IMR-90 (cell line): ENCODE results near the gene PLXDC2. TPM values are rescaled to one million over a fixed set of nuclear protein-coding genes. Genes with fewer than 3 reads are reported as not detected.

Experiments
- ATAC-seq: fragments of 200-7000 bp; cut with Tn5 transposase; 2 replicates; pipeline ENCODE4 v1.9.1; 2020; ENCODE audit warnings: low read depth, mild to moderate bottlenecking, moderate library complexity
- BruUV-seq: library from RNA; stranded (reverse); fragments of 400-500 nt; replicated peaks from 2 replicates; lab custom pipeline; 2021; lab: Mats Ljungman, UMichigan
- CTCF ChIA-PET: fragments of 300-600 bp; formaldehyde crosslinking; extraction: SDS; loops from one replicate; lab custom pipeline; 2021; ENCODE audit warnings: antibody characterized with exemption; lab: Yijun Ruan, JAX
- POLR2A ChIA-PET: fragments of 300-600 bp; sonication (Branson Sonifier 250); formaldehyde crosslinking; loops from one replicate; lab custom pipeline; 2022; ENCODE audit warnings: antibody characterized with exemption; ENCODE audit not compliant: unreplicated experiment; lab: Charles Lee
- DNase-seq: peaks from one replicate; pipeline ENCODE4 v3.0.0; 2013
- H2AFZ ChIP-seq: replicated peaks from 2 replicates; pipeline ENCODE3; 2013; ENCODE audit warnings: low read length, mild to moderate bottlenecking; ENCODE audit not compliant: poor library complexity
- H2AK5ac ChIP-seq: 2 replicates; pipeline ENCODE4 v1.6.1; 2013; ENCODE audit warnings: low read depth, low read length, inconsistent platforms
- H2AK9ac ChIP-seq: replicated peaks from 2 replicates; pipeline ENCODE3; 2013; ENCODE audit warnings: mild to moderate bottlenecking, low read depth, low read length, moderate library complexity; ENCODE audit not compliant: poor library complexity
- H2BK120ac ChIP-seq: 2 replicates; pipeline ENCODE4 v1.6.1; 2013; ENCODE audit warnings: low read depth, low read length, inconsistent platforms
- H2BK15ac ChIP-seq: 3 replicates; pipeline ENCODE4 v1.6.1; 2013; ENCODE audit warnings: low read depth, low read length, inconsistent platforms
- H2BK20ac ChIP-seq: 2 replicates; pipeline ENCODE4 v1.6.1; 2013; ENCODE audit warnings: low read depth, mild to moderate bottlenecking, inconsistent platforms, low read length, moderate library complexity
- H2BK5ac ChIP-seq: 2 replicates; pipeline ENCODE4 v1.6.1; 2013; ENCODE audit warnings: mild to moderate bottlenecking, low read depth, low read length, inconsistent platforms; ENCODE audit not compliant: poor library complexity, severe bottlenecking
- H3K14ac ChIP-seq: replicated peaks from 2 replicates; pipeline ENCODE4 v1.6.1; 2013; ENCODE audit warnings: low read depth, low read length, inconsistent platforms
- H3K18ac ChIP-seq: 2 replicates; pipeline ENCODE4 v1.6.1; 2013; ENCODE audit warnings: low read depth, low read length, control low read depth
- H3K23ac ChIP-seq: 2 replicates; pipeline ENCODE4 v1.6.1; 2013; ENCODE audit warnings: low read depth, low read length, inconsistent platforms
- H3K27ac ChIP-seq: 2 replicates; pipeline ENCODE4 v1.5.1; 2013; ENCODE audit warnings: mild to moderate bottlenecking, control low read depth, low read length; ENCODE audit not compliant: insufficient read depth
- H3K27me3 ChIP-seq: 2 replicates; pipeline ENCODE4 v1.6.1; 2013; ENCODE audit warnings: low read length; ENCODE audit not compliant: control insufficient read depth, insufficient read depth
- H3K36me3 ChIP-seq: 2 replicates; pipeline ENCODE4 v1.6.1; 2013; ENCODE audit warnings: low read length, mixed read lengths; ENCODE audit not compliant: control insufficient read depth, insufficient read depth
- H3K4ac ChIP-seq: 2 replicates; pipeline ENCODE4 v1.6.1; 2013; ENCODE audit warnings: low read depth, low read length, inconsistent platforms
- H3K4me1 ChIP-seq: 2 replicates; pipeline ENCODE4 v1.6.1; 2013; ENCODE audit warnings: low read length, mixed read lengths; ENCODE audit not compliant: control insufficient read depth, insufficient read depth
- H3K4me2 ChIP-seq: 2 replicates; pipeline ENCODE4 v1.6.1; 2013; ENCODE audit warnings: low read depth, mild to moderate bottlenecking, control low read depth, low read length, moderate library complexity
- H3K4me3 ChIP-seq: 2 replicates; pipeline ENCODE4 v1.5.1; 2013; ENCODE audit warnings: low read depth, mild to moderate bottlenecking, control low read depth, low read length, moderate library complexity; ENCODE audit not compliant: insufficient read depth
- H3K56ac ChIP-seq: 2 replicates; pipeline ENCODE4 v1.6.1; 2013; ENCODE audit warnings: low read length, inconsistent platforms; ENCODE audit not compliant: insufficient read depth; ENCODE audit errors: extremely low read depth
- H3K79me1 ChIP-seq, 2 experiments: 2 replicates each; pipeline ENCODE4 v1.6.1; 2013; ENCODE audit warnings: low read length in 2 of 2, inconsistent platforms in 1 of 2, low read depth in 1 of 2
- H3K9ac ChIP-seq: 2 replicates; pipeline ENCODE4 v1.6.1; 2013; ENCODE audit warnings: low read depth, low read length, control low read depth
- H3K9me1 ChIP-seq: 2 replicates; pipeline ENCODE4 v1.6.1; 2013; ENCODE audit warnings: low read length, inconsistent platforms; ENCODE audit not compliant: insufficient read depth
- H3K9me3 ChIP-seq: 2 replicates; pipeline ENCODE4 v1.6.1; 2013; ENCODE audit warnings: low read length; ENCODE audit not compliant: control insufficient read depth, insufficient read depth
- H4K20me1 ChIP-seq: 2 replicates; pipeline ENCODE4 v1.6.1; 2013; ENCODE audit warnings: low read length, inconsistent platforms; ENCODE audit not compliant: insufficient read depth
- H4K5ac ChIP-seq: 2 replicates; pipeline ENCODE4 v1.6.1; 2013; ENCODE audit warnings: mild to moderate bottlenecking, low read depth, low read length, control low read depth
- H4K8ac ChIP-seq, 2 experiments: 2 replicates each; pipeline ENCODE4 v1.6.1; 2013; ENCODE audit warnings: low read depth in 2 of 2, low read length in 2 of 2, control low read depth in 1 of 2, inconsistent platforms in 1 of 2
- H4K91ac ChIP-seq: 2 replicates; pipeline ENCODE4 v1.6.1; 2013; ENCODE audit warnings: low read depth, low read length, inconsistent platforms; ENCODE audit not compliant: insufficient read depth
- CHD1 ChIP-seq: IDR thresholded peaks from 2 replicates; pipeline ENCODE4 v1.6.1; 2012; ENCODE audit warnings: low read depth, low read length, improper control_type of control experiment
- MAZ ChIP-seq: IDR thresholded peaks from 2 replicates; pipeline ENCODE4 v1.6.1; 2012; ENCODE audit warnings: low read depth, mild to moderate bottlenecking, low read length, improper control_type of control experiment, moderate library complexity, borderline replicate concordance
- RAD21 ChIP-seq: IDR thresholded peaks from 2 replicates; pipeline ENCODE4 v1.6.1; 2012; ENCODE audit warnings: low read length, improper control_type of control experiment
- RFX5 ChIP-seq: IDR thresholded peaks from 2 replicates; pipeline ENCODE4 v1.8.0; 2012; ENCODE audit warnings: low read depth, mild to moderate bottlenecking, low read length, moderate library complexity
- WGBS, 2 experiments: methylation state at CpG; one replicate each; pipeline versions ENCODE4 v1.1.5 to v1.1.7; 2013; ENCODE audit warnings: missing lambda C conversion rate in 2 of 2; ENCODE audit not compliant: insufficient read length in 1 of 2; ENCODE audit errors: extremely low coverage in 2 of 2; 5-methylcytosine and 5-hydroxymethylcytosine counted together
- dilution Hi-C: fragments of 300-500 bp; cut with HindIII; formaldehyde crosslinking; loops from one replicate; pipeline ENCODE4 v1.14.3; 2018; ENCODE audit warnings: low sequenced_read_pairs; ENCODE audit not compliant: unreplicated experiment
- in situ Hi-C: fragments of 300-500 bp; cut with MboI; formaldehyde crosslinking; loops from 3 replicates; pipeline ENCODE4 v1.14.3; 2019; ENCODE audit warnings: low sequenced_read_pairs, inconsistent platforms, mixed read lengths
- intact Hi-C: fragments of 100-400 bp; cut with micrococcal nuclease; formaldehyde crosslinking; loops from 2 replicates; pipeline ENCODE4 v1.10.0; 2022
- polyA plus RNA-seq, 3 experiments: library from polyadenylated mRNA; depleted of rRNA; stranded (reverse); fragments of >200 nt; gene quantifications; 2 replicates each; pipeline ENCODE4 v1.2.3, GENCODE V29; 2012; ENCODE audit warnings: low replicate concordance in 1 of 3
- total RNA-seq: library from RNA; depleted of rRNA; stranded (reverse); fragments of >200 nt; gene quantifications from 2 replicates; pipeline ENCODE4 v1.2.3, GENCODE V29; 2012

PLXDC2 gene
- total and polyA plus RNA-seq, 2 of the 4 experiments (the other 2 are of a cell fraction) = 3.2 to 6.1 TPM

GRCh38 chr10:20221356-20221755, 405.1 kb downstream of the PLXDC2 start:
- Histone ChIP-seq H3K9ac (no peak overlapping the region), H3K9me1 (no peaks in the 10 kb centered on the region), H3K27ac (no peak overlapping the region), H2AK5ac (no peak overlapping the region), H3K4me2 (no peak overlapping the region), H3K23ac (no peak overlapping the region), H3K9me3 (no peaks in the 10 kb centered on the region), H3K79me1 (no peaks in the 10 kb centered on the region), H3K18ac (no peak overlapping the region), H3K4me1 (no peaks in the 10 kb centered on the region), H3K56ac (no peak overlapping the region), H2BK5ac (no peak overlapping the region), H4K20me1 (no peaks in the 10 kb centered on the region), H2AK9ac (no peak overlapping the region), H2BK120ac (no peak overlapping the region), H3K36me3 (0 out of 2 replicates have a peak, but pooled peaks cover 1% of the 10 kb centered on the region), H3K4me3 (no peak overlapping the region), H2AFZ (no peak overlapping the region), H2BK15ac (no peak overlapping the region), H3K27me3 (no peaks in the 10 kb centered on the region), H3K14ac (no peak overlapping the region), H2BK20ac (no peak overlapping the region), H4K5ac (no peak overlapping the region), H4K8ac (no peak overlapping the region), H3K4ac (no peak overlapping the region), H4K91ac (no peak overlapping the region)
- in situ Hi-C loops = no loop called here
- ChIA-PET CTCF (no interaction called here), POLR2A (no interaction called here)
- BruUV-seq = no TSS peak
- dilution Hi-C loops = no loop called here
- no peak for ATAC-seq
- WGBS, 2 experiments = no CpG with 5 or more reads among the region's 1 CpG
- no peak for DNase-seq
- TF ChIP-seq RAD21 (no peak), RFX5 (no peak), CHD1 (no peak), MAZ (no peak)
- intact Hi-C loops = no loop called here
